Karpas-422 (cell line): ENCODE results near the gene AQP2. TPM values are rescaled to one million over a fixed set of nuclear protein-coding genes. Genes with fewer than 3 reads are reported as not detected.

Experiments used
- DNase-seq: peaks from one replicate; pipeline ENCODE4 v3.0.0-alpha.2; 2015
- H2AFZ ChIP-seq: fragments of 200-600 bp; sonication (generic); 2 replicates; pipeline ENCODE4 v1.6.1; 2014; ENCODE audit warnings: antibody characterized with exemption, low read length, mixed read lengths
- H3K27ac ChIP-seq: fragments of 200-600 bp; sonication (generic); 2 replicates; pipeline ENCODE4 v1.5.1; 2014; ENCODE audit warnings: mild to moderate bottlenecking, low read length, moderate library complexity
- H3K27me3 ChIP-seq: fragments of 200-600 bp; sonication (generic); 2 replicates; pipeline ENCODE4 v1.6.1; 2014; ENCODE audit warnings: low read length, mixed read lengths
- H3K36me3 ChIP-seq: fragments of 200-600 bp; sonication (generic); 2 replicates; pipeline ENCODE4 v1.6.1; 2014; ENCODE audit warnings: low read length, mixed read lengths; ENCODE audit not compliant: insufficient read depth
- H3K4me1 ChIP-seq: fragments of 200-600 bp; sonication (generic); 2 replicates; pipeline ENCODE4 v1.6.1; 2014; ENCODE audit warnings: mild to moderate bottlenecking, low read length, mixed read lengths
- H3K4me2 ChIP-seq: fragments of 200-600 bp; sonication (generic); 2 replicates; pipeline ENCODE4 v1.6.1; 2014; ENCODE audit warnings: low read length, low read depth, mild to moderate bottlenecking; ENCODE audit not compliant: poor library complexity, severe bottlenecking
- H3K4me3 ChIP-seq: fragments of 200-600 bp; sonication (generic); 2 replicates; pipeline ENCODE4 v1.5.1; 2014; ENCODE audit warnings: mild to moderate bottlenecking, antibody characterized with exemption, low read length, mixed read lengths
- H3K79me2 ChIP-seq: fragments of 200-600 bp; sonication (generic); 2 replicates; pipeline ENCODE4 v1.6.1; 2014; ENCODE audit warnings: mild to moderate bottlenecking, low read length, mixed read lengths
- H3K9ac ChIP-seq: fragments of 200-600 bp; sonication (generic); 2 replicates; pipeline ENCODE4 v1.6.0; 2014; ENCODE audit warnings: low read length
- H3K9me2 ChIP-seq: fragments of 200-600 bp; sonication (generic), shearing (Covaris generic); replicated peaks from 2 replicates; pipeline ENCODE4 v1.6.0; 2014; ENCODE audit warnings: mild to moderate bottlenecking, low read length, moderate library complexity; ENCODE audit not compliant: insufficient read depth
- H3K9me3 ChIP-seq: fragments of 300-700, 200-600 bp; sonication (generic); 2 replicates; pipeline ENCODE4 v1.6.1; 2014; ENCODE audit warnings: low read length, mixed read lengths
- H4K20me1 ChIP-seq: fragments of 200-600 bp; sonication (generic); 2 replicates; pipeline ENCODE4 v1.6.1; 2014; ENCODE audit warnings: mild to moderate bottlenecking, antibody characterized with exemption, low read length, low read depth; ENCODE audit not compliant: insufficient read depth
- total RNA-seq: library from RNA; depleted of rRNA; stranded (reverse); fragments of >200 nt; shearing (Covaris generic); gene quantifications from 2 replicates; pipeline ENCODE4 v1.2.3, GENCODE V29; 2014; ENCODE audit warnings: low replicate concordance; rRNA removed

AQP2 gene
- total RNA-seq, 1 experiment from 2014 or later, result 0.63 TPM

DNA sequence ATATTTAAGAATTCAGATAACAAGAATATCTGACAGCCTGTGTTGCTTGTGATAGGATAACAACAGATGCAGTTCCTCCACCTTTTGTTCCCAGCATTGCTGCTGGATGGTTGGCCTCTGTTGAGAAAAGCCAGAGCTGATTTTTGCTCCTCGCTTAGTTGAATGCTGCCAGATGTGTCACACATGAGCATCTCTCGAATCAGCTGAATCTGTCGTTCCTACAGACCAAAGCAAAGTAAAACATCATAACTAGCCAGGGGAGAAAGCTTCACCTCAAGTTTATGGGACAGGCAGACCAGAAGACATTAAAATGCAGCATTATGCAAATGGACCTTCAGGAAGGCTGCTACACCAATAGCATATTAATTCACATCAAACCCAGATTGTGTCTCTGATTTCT is 54.6 kb downstream of the AQP2 start:
- peaks cover 64% of the 10 kb centered on the region for H3K79me2 ChIP-seq
- peaks cover 45% of the 10 kb centered on the region for H3K4me1 ChIP-seq
- H3K9me3 ChIP-seq, result no peaks in the 10 kb centered on the region
- no peaks in the 10 kb centered on the region for H3K9me2 ChIP-seq
- H2AFZ ChIP-seq, result no peak overlapping the region
- H3K27me3 ChIP-seq, result no peaks in the 10 kb centered on the region
- peaks cover 63% of the 10 kb centered on the region for H3K36me3 ChIP-seq
- H3K9ac ChIP-seq, result no peak overlapping the region
- no peak for DNase-seq
- H4K20me1 ChIP-seq, result no peaks in the 10 kb centered on the region
- no peak overlapping the region for H3K4me3 ChIP-seq
- H3K4me2 ChIP-seq, result no peak overlapping the region
- 0 out of 2 replicates have a peak overlapping the region, but pooled peaks have one; percentile 77 for H3K27ac ChIP-seq

DNA sequence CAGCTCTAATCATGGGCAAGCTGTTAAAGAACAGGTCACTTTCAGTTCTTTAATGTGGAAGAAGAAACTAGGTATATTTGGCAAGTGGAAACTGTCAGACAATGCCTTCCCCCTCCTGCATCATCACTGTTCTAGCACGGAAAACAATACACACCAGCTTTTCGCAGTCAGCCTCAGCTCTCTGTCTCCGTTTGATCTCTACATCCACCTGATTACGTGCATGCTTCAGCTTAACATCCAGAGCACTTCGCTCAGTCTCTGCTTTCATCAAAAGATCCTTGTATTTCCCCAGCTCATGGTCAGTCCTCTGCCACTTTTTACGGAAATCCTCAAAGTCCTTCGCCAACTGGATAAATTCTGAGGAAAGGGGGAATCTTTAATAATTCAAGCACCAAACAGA is 55.7 kb downstream of the AQP2 start:
- no peak overlapping the region; the same call in 1 of the 2 replicates for H3K4me3 ChIP-seq
- peaks cover 59% of the 10 kb centered on the region for H3K36me3 ChIP-seq
- peaks cover 45% of the 10 kb centered on the region for H3K4me1 ChIP-seq
- H3K27ac ChIP-seq, result peak overlapping the region; percentile 77
- H3K9me3 ChIP-seq, result no peaks in the 10 kb centered on the region
- DNase-seq, result no peak
- H3K27me3 ChIP-seq, result no peaks in the 10 kb centered on the region
- H3K4me2 ChIP-seq, result peak overlapping the region; percentile 53
- H4K20me1 ChIP-seq, result no peaks in the 10 kb centered on the region
- H3K9ac ChIP-seq, result peak overlapping the region; percentile 18; the same call in 1 of the 2 replicates
- H3K79me2 ChIP-seq, result peaks cover 69% of the 10 kb centered on the region
- H3K9me2 ChIP-seq, result no peaks in the 10 kb centered on the region
- H2AFZ ChIP-seq, result no peak overlapping the region

DNA sequence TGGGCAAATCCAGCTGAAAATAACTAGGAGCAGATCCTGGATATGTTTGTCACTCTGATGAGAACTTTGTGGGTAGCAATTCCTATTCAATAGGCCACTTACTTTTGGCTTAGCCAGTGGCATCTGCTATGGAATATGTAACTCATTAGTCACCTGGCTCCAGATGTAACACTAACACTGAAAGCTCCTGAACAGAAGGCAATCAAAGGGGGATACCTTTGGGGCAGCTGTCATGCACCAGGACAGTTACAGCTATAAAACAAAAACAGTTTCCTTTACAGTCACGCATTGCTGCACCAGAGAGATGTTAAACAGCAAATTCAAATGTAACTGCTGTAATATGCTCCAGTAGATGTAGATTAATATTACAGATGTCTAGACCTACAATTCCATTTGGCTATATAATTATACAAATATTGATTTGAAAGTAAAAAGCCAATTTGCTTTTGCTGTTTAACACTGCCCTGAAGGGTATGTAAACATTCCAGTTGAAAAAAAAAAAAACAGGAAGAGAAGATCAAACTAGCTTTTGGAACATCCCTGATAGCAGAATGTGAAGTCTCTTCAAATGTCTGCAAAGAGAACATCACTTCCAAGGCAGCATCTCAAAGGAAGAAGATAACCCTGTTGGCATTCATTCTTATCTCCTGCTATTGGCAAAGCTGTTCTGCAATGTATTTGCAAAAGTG is 56.4 kb downstream of the AQP2 start:
- no peak overlapping the region for H2AFZ ChIP-seq
- H3K4me2 ChIP-seq, result peak overlapping the region; percentile 53
- no peaks in the 10 kb centered on the region for H4K20me1 ChIP-seq
- DNase-seq, result no peak
- H3K79me2 ChIP-seq, result peaks cover 71% of the 10 kb centered on the region
- H3K9me2 ChIP-seq, result no peaks in the 10 kb centered on the region
- H3K4me3 ChIP-seq, result no peak overlapping the region; the same call in 1 of the 2 replicates
- peak overlapping the region; percentile 77 for H3K27ac ChIP-seq
- H3K4me1 ChIP-seq, result peaks cover 45% of the 10 kb centered on the region
- peak overlapping the region; percentile 28 for H3K9ac ChIP-seq
- H3K36me3 ChIP-seq, result peaks cover 54% of the 10 kb centered on the region
- no peaks in the 10 kb centered on the region for H3K27me3 ChIP-seq
- no peaks in the 10 kb centered on the region for H3K9me3 ChIP-seq

Other genes starting within 250 kb of the AQP2 start
- gene FMNL3, start 243.3 kb upstream of the AQP2 start, total RNA-seq, result 6.7 and 11.4 TPM in 2 replicates
- gene TMBIM6, start 209.2 kb upstream of the AQP2 start, total RNA-seq, result 180 and 386 TPM in 2 replicates
- 17.3 and 25.2 TPM in 2 replicates for gene NCKAP5L, start 122.3 kb upstream of the AQP2 start, total RNA-seq
- 5.8 and 10.2 TPM in 2 replicates for gene BCDIN3D, start 107.6 kb upstream of the AQP2 start, total RNA-seq
- 27.4 and 49.8 TPM in 2 replicates for gene FAIM2, start 46.8 kb upstream of the AQP2 start, total RNA-seq
- 0.97 and 4.5 TPM in 2 replicates for gene AQP5, start 11.1 kb downstream of the AQP2 start, total RNA-seq
- 0.04 and 0.79 TPM in 2 replicates for gene AQP6, start 22.2 kb downstream of the AQP2 start, total RNA-seq
- gene RACGAP1, start 74.8 kb downstream of the AQP2 start, total RNA-seq, result 44.0 and 78.6 TPM in 2 replicates
- 17.9 and 26.7 TPM in 2 replicates for gene ASIC1, start 106.9 kb downstream of the AQP2 start, total RNA-seq
- 124 and 168 TPM in 2 replicates for gene SMARCD1, start 134.6 kb downstream of the AQP2 start, total RNA-seq
- 1.0 and 1.1 TPM in 2 replicates for gene GPD1, start 153.3 kb downstream of the AQP2 start, total RNA-seq
- 59.9 and 99.8 TPM in 2 replicates for gene COX14, start 161.5 kb downstream of the AQP2 start, total RNA-seq
- gene CERS5, start 216.6 kb downstream of the AQP2 start, total RNA-seq, result 47.7 and 65.9 TPM in 2 replicates